Measurements from ENCODE around the gene ATP5PD.
"Not testable (repeated sequence)": the region's sequence is repeated elsewhere in the genome, so short reads cannot be mapped to it uniquely, and the experiment has no call there.

Gene ATP5PD

GRCh38 chr17:75051941-75052340 lies 5.2 kb upstream of the ATP5PD start:
- no peak overlapping the region for H3K4me3 Mint-ChIP-seq
- peaks cover 32% of the 10 kb centered on the region for H3K36me3 Mint-ChIP-seq
- CTCF ChIA-PET, result interaction anchor here (1.4 kb wide), 1 partner anchor 8 kb away, joined by 4 read pairs; no protein-coding TSS in a partner anchor
- peaks cover 3% of the 10 kb centered on the region for H3K27me3 Mint-ChIP-seq
- no peaks in the 10 kb centered on the region for H3K9me3 Mint-ChIP-seq
- H3K4me1 Mint-ChIP-seq, result peaks cover 31% of the 10 kb centered on the region
- DNase-seq, result no peak
- H3K27ac Mint-ChIP-seq, result no peak overlapping the region

- Mint-ChIP-seq H3K4me3 (no peak overlapping the region), H3K4me1 (peaks cover 42% of the 10 kb centered on the region), H3K36me3 (peaks cover 25% of the 10 kb centered on the region), H3K27ac (no peak overlapping the region), H3K9me3 (no peaks in the 10 kb centered on the region), H3K27me3 (peaks cover 3% of the 10 kb centered on the region)
- DNase-seq, result no peak
- CTCF ChIA-PET, result interaction anchor here (1.0 to 3.0 kb wide), 4 partner anchors 10 to 88 kb away, joined by 3 to 12 read pairs (median 6); no protein-coding TSS in a partner anchor
Measured at GRCh38 chr17:75049706-75050105, 2.9 kb upstream of the ATP5PD start.

DNA sequence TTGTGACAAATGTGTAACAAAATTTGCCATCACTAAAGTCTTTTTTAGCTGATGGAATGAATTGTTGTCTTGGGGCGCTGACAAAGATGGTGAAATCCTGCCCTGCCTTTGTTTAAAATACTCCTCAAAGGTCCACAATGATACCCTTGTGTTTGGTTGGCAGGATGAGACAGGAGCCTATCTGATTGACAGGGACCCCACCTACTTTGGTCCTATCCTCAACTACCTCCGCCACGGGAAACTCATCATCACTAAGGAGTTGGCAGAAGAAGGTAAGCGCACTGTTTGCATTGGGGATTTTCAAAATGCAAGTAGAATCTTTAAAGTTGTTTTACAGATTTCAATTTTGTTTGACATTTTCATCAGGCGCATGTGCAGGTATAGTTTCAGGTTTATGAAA lies 2.3 kb upstream of the ATP5PD start:
- Mint-ChIP-seq H3K27me3 (peaks cover 3% of the 10 kb centered on the region), H3K4me1 (peaks cover 45% of the 10 kb centered on the region), H3K9me3 (no peaks in the 10 kb centered on the region), H3K4me3 (peak overlapping the region; percentile 95), H3K27ac (no peak overlapping the region), H3K36me3 (peaks cover 24% of the 10 kb centered on the region)
- CTCF ChIA-PET, result interaction anchor here (1.2 to 3.0 kb wide), 5 partner anchors 11 to 192 kb away, joined by 3 to 12 read pairs (median 10); no protein-coding TSS in a partner anchor
- DNase-seq, result no peak

- H3K27ac Mint-ChIP-seq, result no peak overlapping the region
- peaks cover 3% of the 10 kb centered on the region for H3K27me3 Mint-ChIP-seq
- no peaks in the 10 kb centered on the region for H3K9me3 Mint-ChIP-seq
- CTCF ChIA-PET, result interaction anchor here (0.5 to 3.0 kb wide), 5 partner anchors 11 to 192 kb away, joined by 4 to 12 read pairs (median 10); no protein-coding TSS in a partner anchor
- no peak for DNase-seq
- H3K4me1 Mint-ChIP-seq, result peaks cover 49% of the 10 kb centered on the region
- H3K36me3 Mint-ChIP-seq, result peaks cover 27% of the 10 kb centered on the region
- peak overlapping the region; percentile 95 for H3K4me3 Mint-ChIP-seq
Measured at GRCh38 chr17:75048249-75048878, 1.6 kb upstream of the ATP5PD start.

GRCh38 chr17:75047398-75048098 lies 779 bp upstream of the ATP5PD start:
- CTCF ChIA-PET, result interaction anchor here (0.6 to 3.0 kb wide), 5 partner anchors 10 to 193 kb away, joined by 3 to 12 read pairs (median 4); no protein-coding TSS in a partner anchor
- H3K36me3 Mint-ChIP-seq, result peaks cover 20% of the 10 kb centered on the region
- DNase-seq, result peak; percentile 55
- H3K4me3 Mint-ChIP-seq, result peak overlapping the region; percentile 95
- no peaks in the 10 kb centered on the region for H3K9me3 Mint-ChIP-seq
- peaks cover 49% of the 10 kb centered on the region for H3K4me1 Mint-ChIP-seq
- H3K27ac Mint-ChIP-seq, result peak overlapping the region; percentile 89
- H3K27me3 Mint-ChIP-seq, result peaks cover 3% of the 10 kb centered on the region

DNA sequence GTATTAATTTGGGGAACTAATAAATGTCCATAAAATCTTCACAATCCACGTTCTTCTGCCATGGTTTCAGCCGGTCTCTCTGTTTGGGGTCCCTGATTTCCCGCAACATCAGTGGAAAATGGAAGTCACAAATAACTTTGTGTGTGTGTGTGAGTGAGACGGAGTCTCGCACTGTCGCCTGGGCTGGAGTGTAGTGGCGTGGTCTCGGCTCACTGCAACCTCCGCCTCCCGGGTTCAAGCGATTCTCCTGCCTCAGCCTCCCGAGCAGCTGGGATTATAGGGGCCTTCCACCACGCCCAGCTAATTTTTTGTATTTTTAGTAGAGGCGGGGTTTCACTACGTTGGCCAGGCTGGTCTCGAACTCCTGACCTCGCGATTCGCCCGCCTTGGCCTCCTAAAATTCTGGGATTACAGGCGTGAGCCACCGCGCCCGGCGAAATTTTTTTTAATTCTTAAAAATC lies 793 bp downstream of the ATP5PD start:
- DNase-seq, H3K27me3 Mint-ChIP-seq, H3K9me3 Mint-ChIP-seq: not testable (repeated sequence)
- peaks cover 22% of the 10 kb centered on the region for H3K36me3 Mint-ChIP-seq
- CTCF ChIA-PET, result interaction anchor here (0.6 to 0.8 kb wide), 2 partner anchors 11 to 156 kb away, joined by 3 read pairs; no protein-coding TSS in a partner anchor
- peak overlapping the region; percentile 97 for H3K4me3 Mint-ChIP-seq
- peak overlapping the region; percentile 96 for H3K27ac Mint-ChIP-seq
- peaks cover 47% of the 10 kb centered on the region for H3K4me1 Mint-ChIP-seq

DNA sequence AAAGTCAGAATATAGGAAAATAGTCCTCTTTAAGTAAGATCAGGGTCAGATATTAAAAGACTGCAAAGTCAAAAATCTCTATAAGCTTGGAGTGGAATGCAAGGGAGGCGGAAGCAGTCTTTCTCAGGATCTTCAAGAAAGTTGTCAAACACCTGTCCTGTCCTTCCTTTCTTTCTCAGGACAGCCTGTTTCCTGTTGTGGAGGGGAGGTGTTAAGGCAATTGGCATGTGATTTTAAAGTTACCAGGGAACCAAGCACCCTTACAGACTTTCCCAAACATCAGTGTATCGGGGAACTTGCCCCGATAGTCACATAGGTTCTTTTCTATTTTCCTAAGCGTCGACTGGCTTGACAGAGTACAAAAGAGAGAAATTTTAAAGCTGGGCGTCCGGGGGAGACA lies 2.1 kb downstream of the ATP5PD start:
- DNase-seq, result no peak

GRCh38 chr17:75043789-75044188 lies 3.0 kb downstream of the ATP5PD start:
- H3K27ac Mint-ChIP-seq, result not testable (repeated sequence)

More for the DNA sequence above, 2.1 kb downstream of the ATP5PD start:
- CTCF ChIA-PET, result no interaction called here
- Mint-ChIP-seq H3K4me3 (peak overlapping the region; percentile 54), H3K27me3 (peaks cover 3% of the 10 kb centered on the region), H3K4me1 (peaks cover 46% of the 10 kb centered on the region), H3K36me3 (peaks cover 26% of the 10 kb centered on the region), H3K27ac (no peak overlapping the region), H3K9me3 (no peaks in the 10 kb centered on the region)

GRCh38 chr17:75041656-75042280 lies 5.0 kb downstream of the ATP5PD start:
- no peak for DNase-seq
- H3K4me3 Mint-ChIP-seq, result no peak overlapping the region
- peaks cover 39% of the 10 kb centered on the region for H3K4me1 Mint-ChIP-seq
- H3K27ac Mint-ChIP-seq, result no peak overlapping the region
- no peaks in the 10 kb centered on the region for H3K27me3 Mint-ChIP-seq
- H3K36me3 Mint-ChIP-seq, result peaks cover 36% of the 10 kb centered on the region
- CTCF ChIA-PET, result interaction anchor here (1.3 to 1.6 kb wide), 2 partner anchors 16 to 18 kb away, joined by 4 read pairs; no protein-coding TSS in a partner anchor
- H3K9me3 Mint-ChIP-seq, result no peaks in the 10 kb centered on the region

More at GRCh38 chr17:75043789-75044188, 3.0 kb downstream of the ATP5PD start:
- H3K9me3 Mint-ChIP-seq, H3K4me3 Mint-ChIP-seq, CTCF ChIA-PET, DNase-seq, H3K27me3 Mint-ChIP-seq: not testable (repeated sequence)
- Mint-ChIP-seq H3K4me1 (peaks cover 40% of the 10 kb centered on the region), H3K36me3 (peaks cover 30% of the 10 kb centered on the region)

DNA sequence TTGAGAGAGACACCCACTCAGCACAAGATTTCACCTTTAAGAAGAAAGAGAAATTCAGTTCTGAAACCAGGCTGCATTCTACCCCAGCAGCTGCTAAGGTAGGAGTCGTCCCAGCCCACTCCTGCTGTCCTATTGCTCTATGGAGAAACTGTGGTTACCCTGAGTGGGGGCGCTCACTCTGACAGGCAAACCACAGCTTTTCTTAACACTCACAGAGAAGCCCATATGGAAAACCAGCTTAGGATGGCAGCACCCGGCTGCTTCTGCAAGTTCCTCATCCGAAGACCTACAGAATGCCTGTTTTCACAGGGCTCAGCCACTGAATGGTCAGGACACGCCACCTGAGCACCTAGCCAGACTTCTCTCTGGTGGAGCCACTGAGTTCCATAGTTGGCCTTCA lies 7.5 kb downstream of the ATP5PD start:
- H3K36me3 Mint-ChIP-seq, result peaks cover 33% of the 10 kb centered on the region
- H3K4me3 Mint-ChIP-seq, result no peak overlapping the region
- H3K27me3 Mint-ChIP-seq, result peaks cover 12% of the 10 kb centered on the region
- DNase-seq, result no peak
- H3K27ac Mint-ChIP-seq, result no peak overlapping the region
- H3K4me1 Mint-ChIP-seq, result peaks cover 44% of the 10 kb centered on the region
- CTCF ChIA-PET, result interaction anchor here (2.6 kb wide), 1 partner anchor 78 kb away, joined by 6 read pairs; no protein-coding TSS in a partner anchor
- no peaks in the 10 kb centered on the region for H3K9me3 Mint-ChIP-seq

DNA sequence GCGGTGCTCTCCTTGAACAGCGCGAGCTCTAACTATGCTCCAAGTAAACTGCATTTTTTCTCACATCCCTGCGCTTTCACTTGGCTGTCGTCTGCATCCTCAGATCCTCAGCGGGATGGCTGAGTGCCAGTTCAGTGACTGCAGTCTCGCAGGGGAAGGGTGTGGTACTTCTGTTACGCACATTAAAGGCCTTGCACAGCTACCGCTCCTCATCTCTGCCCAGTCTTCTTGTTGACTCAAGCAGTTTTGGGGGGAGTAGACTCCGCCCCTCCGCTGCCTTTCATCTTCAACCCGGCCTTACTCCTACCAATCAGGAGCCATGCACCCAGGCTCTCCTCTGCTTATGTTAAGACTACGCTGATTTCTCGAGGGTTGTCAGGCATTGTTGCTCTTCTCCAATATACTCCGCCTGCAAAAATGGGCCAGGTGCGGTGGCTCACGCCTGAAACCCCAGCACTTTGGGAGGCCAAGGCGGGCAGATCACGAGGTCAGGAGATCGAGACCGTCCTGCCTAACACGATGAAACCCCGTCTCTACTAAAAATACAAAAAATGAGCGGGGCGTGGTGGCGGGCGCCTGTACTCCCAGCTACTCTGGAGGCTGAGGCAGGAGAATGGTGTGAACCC lies 10.0 kb downstream of the ATP5PD start:
- Mint-ChIP-seq H3K36me3 (peaks cover 25% of the 10 kb centered on the region), H3K9me3 (no peaks in the 10 kb centered on the region), H3K27me3 (peaks cover 34% of the 10 kb centered on the region), H3K4me3 (peak overlapping the region; percentile 57), H3K4me1 (peaks cover 62% of the 10 kb centered on the region), H3K27ac (peak overlapping the region; percentile 99)
- CTCF ChIA-PET, result interaction anchor here (1.1 kb wide), 2 partner anchors 75 to 165 kb away, joined by 3 read pairs; no protein-coding TSS in a partner anchor
- DNase-seq, result peak; percentile 94

- Mint-ChIP-seq H3K27ac (peak overlapping the region; percentile 99), H3K9me3 (no peaks in the 10 kb centered on the region), H3K36me3 (peaks cover 9% of the 10 kb centered on the region), H3K27me3 (peaks cover 53% of the 10 kb centered on the region), H3K4me3 (peak overlapping the region; percentile 76), H3K4me1 (peaks cover 72% of the 10 kb centered on the region)
- DNase-seq, result peak; percentile 79
- CTCF ChIA-PET, result interaction anchor here (0.6 to 1.9 kb wide), 5 partner anchors 42 to 408 kb away, joined by 3 to 9 read pairs (median 3); no protein-coding TSS in a partner anchor
Measured at GRCh38 chr17:75034236-75034908, 12.4 kb downstream of the ATP5PD start.
